GM12878 (cell line): ENCODE measurements around the gene UACA. TPM values are rescaled to one million over a fixed set of nuclear protein-coding genes. Genes with fewer than 3 reads are reported as not detected.

Experiments
- ATAC-seq: fragments of 200-7000 bp; cut with Tn5 transposase; 3 replicates; pipeline ENCODE4 v1.9.1; 2020; ENCODE audit warnings: mild to moderate bottlenecking, moderate library complexity
- BruUV-seq: library from RNA; stranded (reverse); fragments of 400-500 nt; replicated peaks from 2 replicates; lab custom pipeline; 2021; lab: Mats Ljungman, UMichigan
- CTCF ChIA-PET: fragments of 300-600 bp; sonication (Branson Sonifier 250); formaldehyde crosslinking; extraction: SDS; loops from one replicate; lab custom pipeline; 2021; ENCODE audit warnings: inconsistent platforms; lab: Yijun Ruan, JAX
- POLR2A ChIA-PET: fragments of 350-600 bp; formaldehyde crosslinking; extraction: SDS; loops from one replicate; lab custom pipeline; 2021; ENCODE audit warnings: inconsistent platforms; lab: Charles Lee
- RAD21 ChIA-PET: fragments of 300-600 bp; sonication (Branson Sonifier 250); formaldehyde crosslinking; loops from one replicate; lab custom pipeline; 2023; ENCODE audit warnings: antibody characterized with exemption; ENCODE audit not compliant: unreplicated experiment; lab: Charles Lee
- SMC1A ChIA-PET: fragments of 300-600 bp; sonication (Branson Sonifier 250); formaldehyde crosslinking; loops from one replicate; lab custom pipeline; 2023; ENCODE audit not compliant: unreplicated experiment, uncharacterized antibody; lab: Charles Lee
- DNase-seq: peaks from one replicate; pipeline ENCODE4 v3.0.0-alpha.2; 2011; ENCODE audit warnings: low read depth, low spot score
- FAIRE-seq: peaks from 3 replicates; lab custom pipeline; 2011; peaks lifted over from hg19 to GRCh38; lab: Jason Lieb, UNC
- H2AFZ ChIP-seq: 2 replicates; pipeline ENCODE4 v1.6.0; 2011; ENCODE audit warnings: low read depth, low read length, control low read depth; ENCODE audit not compliant: control insufficient read depth
- H3K27ac ChIP-seq: 2 replicates; pipeline ENCODE4 v1.5.1; 2011; ENCODE audit warnings: control low read depth; ENCODE audit not compliant: control insufficient read depth, insufficient read depth
- H3K27me3 ChIP-seq, 2 experiments: replicated peaks in 1 of 2; 2 replicates each; pipeline versions ENCODE4 v1.6.0 to v1.6.1; 2011; ENCODE audit warnings: low read length in 1 of 2; ENCODE audit not compliant: control insufficient read depth in 2 of 2, insufficient read depth in 2 of 2
- H3K36me3 ChIP-seq, 2 experiments: 2 replicates each; pipeline ENCODE4 v1.5.1; 2011; ENCODE audit warnings: low read length in 1 of 2; ENCODE audit not compliant: control insufficient read depth in 2 of 2, insufficient read depth in 2 of 2
- H3K4me1 ChIP-seq: 2 replicates; pipeline ENCODE4 v1.6.1; 2011; ENCODE audit warnings: mild to moderate bottlenecking, low read length, moderate library complexity, mixed read lengths; ENCODE audit not compliant: control insufficient read depth, insufficient read depth
- H3K4me2 ChIP-seq: 2 replicates; pipeline ENCODE4 v1.6.0; 2011; ENCODE audit warnings: control low read depth; ENCODE audit not compliant: control insufficient read depth, insufficient read depth
- H3K4me3 ChIP-seq: fragments of 200-600 bp; sonication (generic); 2 replicates; pipeline ENCODE4 v1.5.1; 2016
- H3K79me2 ChIP-seq: 2 replicates; pipeline ENCODE4 v1.6.0; 2011; ENCODE audit warnings: low read length; ENCODE audit not compliant: control insufficient read depth, insufficient read depth
- H3K9ac ChIP-seq: 2 replicates; pipeline ENCODE4 v1.8.0; 2011; ENCODE audit warnings: low read length, control low read depth, mixed read lengths; ENCODE audit not compliant: control insufficient read depth, insufficient read depth
- H3K9me3 ChIP-seq: replicated peaks from 3 replicates; pipeline ENCODE4 v1.5.1; 2011; ENCODE audit warnings: mild to moderate bottlenecking, low read length; ENCODE audit not compliant: control insufficient read depth, insufficient read depth
- H4K20me1 ChIP-seq: 2 replicates; pipeline ENCODE4 v1.6.0; 2011; ENCODE audit not compliant: control insufficient read depth, insufficient read depth
- CREM ChIP-seq: IDR thresholded peaks from 2 replicates; pipeline ENCODE4 v1.6.1; 2014; ENCODE audit warnings: antibody characterized with exemption, low read depth
- EGR1 ChIP-seq, 2 experiments: IDR thresholded peaks; 1 replicate in 1 of 2; 2 replicates in 1 of 2; pipeline ENCODE4 v1.6.1; 2011 to 2012; ENCODE audit warnings: low read depth in 2 of 2, low read length in 2 of 2, borderline replicate concordance in 1 of 2, mild to moderate bottlenecking in 1 of 2, moderate library complexity in 1 of 2
- JUNB ChIP-seq: IDR thresholded peaks from 2 replicates; pipeline ENCODE4 v1.6.1; 2016; ENCODE audit warnings: antibody characterized with exemption, mild to moderate bottlenecking
- KAT2A ChIP-seq: conservative IDR thresholded peaks from 2 replicates; pipeline ENCODE4 v1.6.1; 2011; ENCODE audit warnings: low read depth, low read length; ENCODE audit not compliant: control insufficient read depth
- NFYB ChIP-seq: IDR thresholded peaks from 2 replicates; pipeline ENCODE4 v1.6.1; 2011; ENCODE audit warnings: low read depth, mild to moderate bottlenecking, low read length, improper control_type of control experiment, moderate library complexity; ENCODE audit not compliant: insufficient read depth
- PAX8 ChIP-seq: fragments of 450-650 bp; IDR thresholded peaks from 2 replicates; pipeline ENCODE4 v1.6.1; 2017; ENCODE audit warnings: mild to moderate bottlenecking, moderate library complexity
- RB1 ChIP-seq: fragments of 450-650 bp; formaldehyde crosslinking; IDR thresholded peaks from 2 replicates; pipeline ENCODE4 v1.6.1; 2017; ENCODE audit warnings: mild to moderate bottlenecking, borderline replicate concordance
- SMAD1 ChIP-seq: fragments of 450-650 bp; IDR thresholded peaks from 2 replicates; pipeline ENCODE4 v1.6.1; 2018; ENCODE audit warnings: mild to moderate bottlenecking, low read depth; ENCODE audit not compliant: partially characterized antibody
- SMARCA5 ChIP-seq: fragments of 450-650 bp; IDR thresholded peaks from 2 replicates; pipeline ENCODE4 v1.6.1; 2017; ENCODE audit warnings: mild to moderate bottlenecking
- SPI1 ChIP-seq: IDR thresholded peaks from 2 replicates; pipeline ENCODE4 v1.6.1; 2011; ENCODE audit warnings: low read depth, mild to moderate bottlenecking, low read length, moderate library complexity, borderline replicate concordance; ENCODE audit not compliant: insufficient read depth
- SRF ChIP-seq, 2 experiments: IDR thresholded peaks; 2 replicates each; pipeline ENCODE4 v1.6.1; 2011; ENCODE audit warnings: low read depth in 2 of 2, low read length in 2 of 2, mild to moderate bottlenecking in 1 of 2, moderate library complexity in 1 of 2
- STAT3 ChIP-seq: IDR thresholded peaks from 2 replicates; pipeline ENCODE4 v1.6.1; 2011; ENCODE audit warnings: low read depth, low read length, improper control_type of control experiment
- SUPT20H ChIP-seq: IDR thresholded peaks from 2 replicates; pipeline ENCODE4 v1.6.1; 2011; ENCODE audit warnings: low read depth, mild to moderate bottlenecking, low read length, moderate library complexity, borderline replicate concordance; ENCODE audit not compliant: control insufficient read depth
- SUZ12 ChIP-seq: fragments of 200-600 bp; sonication (generic); IDR thresholded peaks from one replicate; pipeline ENCODE4 v1.6.1; 2018; ENCODE audit warnings: antibody characterized with exemption, mild to moderate bottlenecking; ENCODE audit not compliant: unreplicated experiment
- YBX1 ChIP-seq: fragments of 450-650 bp; IDR thresholded peaks from 2 replicates; pipeline ENCODE4 v1.6.1; 2016; ENCODE audit warnings: antibody characterized with exemption
- ZNF217 ChIP-seq: fragments of 450-650 bp; IDR thresholded peaks from 2 replicates; pipeline ENCODE4 v1.6.1; 2017; ENCODE audit warnings: antibody characterized with exemption, mild to moderate bottlenecking
- ZNF24 ChIP-seq: fragments of 450-650 bp; IDR thresholded peaks from 2 replicates; pipeline ENCODE4 v1.6.1; 2017; ENCODE audit warnings: antibody characterized with exemption, mild to moderate bottlenecking
- WGBS: methylation state at CpG from one replicate; pipeline ENCODE4 v1.1.6; 2016; ENCODE audit warnings: low lambda C conversion rate; ENCODE audit not compliant: insufficient replicate concordance, insufficient coverage; ENCODE audit errors: missing lambda C conversion rate; 5-methylcytosine and 5-hydroxymethylcytosine counted together
- in situ Hi-C: fragments of 300-500 bp; cut with MboI; formaldehyde crosslinking; loops from 9 replicates; pipeline ENCODE4 v1.14.3; 2018; ENCODE audit warnings: mixed read lengths
- intact Hi-C: fragments of 100-400 bp; cut with micrococcal nuclease; formaldehyde crosslinking; loops from one replicate; pipeline ENCODE4 v1.14.2; 2022; ENCODE audit not compliant: unreplicated experiment
- polyA plus RNA-seq, 11 experiments: library from polyadenylated mRNA; depleted of rRNA in 4 of 11; unstranded in 6 of 11; stranded (reverse) in 5 of 11; fragments of >200 nt; fragmentation: Nextera tagmentation in 4 of 11; fragmentation: Illumina TruSeq in 1 of 11; extraction: Ambion mirVana in 4 of 11; extraction: Trizol in 1 of 11; gene quantifications; 1 replicate in 1 of 11; 2 replicates in 10 of 11; pipeline versions ENCODE4 v1.2.1 to v1.2.3, GENCODE V29; 2011 to 2016; ENCODE audit warnings: inconsistent platforms in 2 of 11, missing spikeins in 2 of 11, low read depth in 1 of 11
- total RNA-seq, 4 experiments: library from RNA; depleted of rRNA in 3 of 4; stranded (reverse); fragments of >200 nt in 3 of 4; fragmentation: Illumina TruSeq in 1 of 4; extraction: Trizol in 1 of 4; gene quantifications; 2 replicates each; pipeline versions ENCODE4 v1.2.1 to v1.2.3, GENCODE V29; 2013 to 2021
- TF ChIP-seq, protein P1 (sequence below): fragments of 450-650 bp; IDR thresholded peaks from 2 replicates; pipeline ENCODE4 v1.6.1; 2017; ENCODE audit warnings: borderline replicate concordance
- TF ChIP-seq, protein P2 (sequence below): IDR thresholded peaks from 2 replicates; pipeline ENCODE4 v1.6.1; 2012; ENCODE audit warnings: mild to moderate bottlenecking, low read depth, low read length
- TF ChIP-seq, protein P3 (sequence below): IDR thresholded peaks from 2 replicates; pipeline ENCODE4 v1.6.1; 2011; ENCODE audit warnings: borderline replicate concordance, low read depth, mild to moderate bottlenecking, moderate library complexity, mixed read lengths, low read length; ENCODE audit not compliant: insufficient read depth; ENCODE audit errors: extremely low read length

UACA gene
- total and polyA plus RNA-seq, 10 of the 15 experiments (the other 5 are each of a cell fraction or from before 2014, with no cell fraction given): 0.30 to 4.0 (median 2.0) TPM

DNA sequence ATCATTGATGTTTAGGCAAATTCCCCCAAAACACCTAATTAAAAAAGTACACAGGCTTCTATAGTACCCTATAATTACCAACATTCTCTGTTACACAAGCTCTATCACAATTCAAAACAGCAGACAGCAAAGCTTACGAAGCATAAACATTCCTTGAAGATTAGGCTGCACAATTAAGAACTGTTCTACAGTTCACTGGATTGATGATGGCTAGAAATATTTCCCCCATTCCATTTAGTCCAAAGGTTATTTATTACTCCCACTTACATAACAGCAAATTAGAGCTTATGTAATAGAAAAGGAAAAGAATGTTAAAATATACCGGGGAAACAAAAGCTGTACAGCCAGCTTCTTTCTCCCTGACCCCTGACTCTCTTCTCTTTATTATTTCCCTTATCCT is 49.3 kb downstream of the UACA start (continued):
- TF ChIP-seq, protein P1, sequence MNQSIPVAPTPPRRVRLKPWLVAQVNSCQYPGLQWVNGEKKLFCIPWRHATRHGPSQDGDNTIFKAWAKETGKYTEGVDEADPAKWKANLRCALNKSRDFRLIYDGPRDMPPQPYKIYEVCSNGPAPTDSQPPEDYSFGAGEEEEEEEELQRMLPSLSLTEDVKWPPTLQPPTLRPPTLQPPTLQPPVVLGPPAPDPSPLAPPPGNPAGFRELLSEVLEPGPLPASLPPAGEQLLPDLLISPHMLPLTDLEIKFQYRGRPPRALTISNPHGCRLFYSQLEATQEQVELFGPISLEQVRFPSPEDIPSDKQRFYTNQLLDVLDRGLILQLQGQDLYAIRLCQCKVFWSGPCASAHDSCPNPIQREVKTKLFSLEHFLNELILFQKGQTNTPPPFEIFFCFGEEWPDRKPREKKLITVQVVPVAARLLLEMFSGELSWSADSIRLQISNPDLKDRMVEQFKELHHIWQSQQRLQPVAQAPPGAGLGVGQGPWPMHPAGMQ: no peak
- no peak for TF ChIP-seq PAX8
- TF ChIP-seq ZNF24: no peak
- TF ChIP-seq, protein P2, sequence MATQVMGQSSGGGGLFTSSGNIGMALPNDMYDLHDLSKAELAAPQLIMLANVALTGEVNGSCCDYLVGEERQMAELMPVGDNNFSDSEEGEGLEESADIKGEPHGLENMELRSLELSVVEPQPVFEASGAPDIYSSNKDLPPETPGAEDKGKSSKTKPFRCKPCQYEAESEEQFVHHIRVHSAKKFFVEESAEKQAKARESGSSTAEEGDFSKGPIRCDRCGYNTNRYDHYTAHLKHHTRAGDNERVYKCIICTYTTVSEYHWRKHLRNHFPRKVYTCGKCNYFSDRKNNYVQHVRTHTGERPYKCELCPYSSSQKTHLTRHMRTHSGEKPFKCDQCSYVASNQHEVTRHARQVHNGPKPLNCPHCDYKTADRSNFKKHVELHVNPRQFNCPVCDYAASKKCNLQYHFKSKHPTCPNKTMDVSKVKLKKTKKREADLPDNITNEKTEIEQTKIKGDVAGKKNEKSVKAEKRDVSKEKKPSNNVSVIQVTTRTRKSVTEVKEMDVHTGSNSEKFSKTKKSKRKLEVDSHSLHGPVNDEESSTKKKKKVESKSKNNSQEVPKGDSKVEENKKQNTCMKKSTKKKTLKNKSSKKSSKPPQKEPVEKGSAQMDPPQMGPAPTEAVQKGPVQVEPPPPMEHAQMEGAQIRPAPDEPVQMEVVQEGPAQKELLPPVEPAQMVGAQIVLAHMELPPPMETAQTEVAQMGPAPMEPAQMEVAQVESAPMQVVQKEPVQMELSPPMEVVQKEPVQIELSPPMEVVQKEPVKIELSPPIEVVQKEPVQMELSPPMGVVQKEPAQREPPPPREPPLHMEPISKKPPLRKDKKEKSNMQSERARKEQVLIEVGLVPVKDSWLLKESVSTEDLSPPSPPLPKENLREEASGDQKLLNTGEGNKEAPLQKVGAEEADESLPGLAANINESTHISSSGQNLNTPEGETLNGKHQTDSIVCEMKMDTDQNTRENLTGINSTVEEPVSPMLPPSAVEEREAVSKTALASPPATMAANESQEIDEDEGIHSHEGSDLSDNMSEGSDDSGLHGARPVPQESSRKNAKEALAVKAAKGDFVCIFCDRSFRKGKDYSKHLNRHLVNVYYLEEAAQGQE: no peak
- TF ChIP-seq NFYB: no peak
- TF ChIP-seq, protein P3, sequence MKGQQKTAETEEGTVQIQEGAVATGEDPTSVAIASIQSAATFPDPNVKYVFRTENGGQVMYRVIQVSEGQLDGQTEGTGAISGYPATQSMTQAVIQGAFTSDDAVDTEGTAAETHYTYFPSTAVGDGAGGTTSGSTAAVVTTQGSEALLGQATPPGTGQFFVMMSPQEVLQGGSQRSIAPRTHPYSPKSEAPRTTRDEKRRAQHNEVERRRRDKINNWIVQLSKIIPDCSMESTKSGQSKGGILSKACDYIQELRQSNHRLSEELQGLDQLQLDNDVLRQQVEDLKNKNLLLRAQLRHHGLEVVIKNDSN: no peak

DNA sequence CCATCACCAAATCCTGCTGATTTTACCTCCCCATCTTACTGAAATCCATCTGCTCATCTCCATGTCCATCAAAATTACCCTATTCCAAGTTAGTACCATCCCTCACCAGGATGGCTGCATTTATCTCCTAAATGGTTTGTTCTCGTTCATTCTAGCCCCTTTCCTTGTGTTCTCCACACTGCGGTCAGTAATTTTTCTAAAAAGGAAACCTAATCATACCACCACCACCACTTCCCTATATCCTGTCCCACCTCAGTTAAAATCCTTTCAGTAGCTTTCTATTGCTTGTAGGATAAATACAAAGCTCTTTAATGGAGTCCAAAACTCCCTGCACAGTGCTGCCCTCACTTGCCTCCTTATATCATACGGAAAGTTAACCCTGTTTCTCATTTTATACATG is 51.1 kb downstream of the UACA start:
- H2AFZ ChIP-seq: no peak overlapping the region
- CTCF ChIA-PET: interaction anchor here (3.3 kb wide), 1 partner anchor 10 kb away, joined by 18 read pairs; no protein-coding TSS in a partner anchor
- no peaks in the 10 kb centered on the region for H3K79me2 ChIP-seq
- RAD21 ChIA-PET: no interaction called here
- no peaks in the 10 kb centered on the region; a peak in 1 of 4 replicates for H3K27me3 ChIP-seq
- H3K36me3 ChIP-seq: no peaks in the 10 kb centered on the region
- H3K9me3 ChIP-seq: no peaks in the 10 kb centered on the region
- no peaks in the 10 kb centered on the region for H4K20me1 ChIP-seq
- no peak for DNase-seq
- no peak overlapping the region for H3K4me3 ChIP-seq
- POLR2A ChIA-PET: no interaction called here
- no peak overlapping the region for H3K9ac ChIP-seq
- ATAC-seq: no peak
- SMC1A ChIA-PET: no interaction called here
- 17% methylated on average over 3 of the region's 3 CpGs for WGBS
- no TSS peak for BruUV-seq
- in situ Hi-C loops: no loop called here
- intact Hi-C loops: no loop called here
- FAIRE-seq: no peak
- no peak overlapping the region for H3K4me2 ChIP-seq
- no peaks in the 10 kb centered on the region for H3K4me1 ChIP-seq
- no peak overlapping the region for H3K27ac ChIP-seq
- no peak for TF ChIP-seq ZNF217
- TF ChIP-seq RB1: no peak
- no peak for TF ChIP-seq SUPT20H
- no peak for TF ChIP-seq SRF (IDR thresholded peaks at IDR 0.05; ENCODE audit: low read depth in 2 of 2, low read length in 2 of 2)
- TF ChIP-seq YBX1: no peak
- TF ChIP-seq PAX8: no peak
- TF ChIP-seq KAT2A: no peak
- no peak for TF ChIP-seq SUZ12
- no peak for TF ChIP-seq CREM
- TF ChIP-seq EGR1 (IDR thresholded peaks at IDR 0.05; ENCODE audit: borderline replicate concordance in 1 of 2, low read depth in 2 of 2, low read length in 2 of 2): no peak
- no peak for TF ChIP-seq SMAD1
- TF ChIP-seq JUNB: no peak
- TF ChIP-seq SMARCA5: no peak
- TF ChIP-seq SPI1: no peak
- TF ChIP-seq STAT3: no peak
